Aorta (tissue), 5 donors: Measurements from ENCODE around the gene GANAB. TPM values are rescaled to one million over a fixed set of nuclear protein-coding genes. Genes with fewer than 3 reads are reported as not detected.

ENCODE experiments used
- ATAC-seq: fragments of 200-7000 bp; cut with Tn5 transposase; one replicate; pipeline ENCODE4 v1.9.1; 2022; ENCODE audit warnings: moderate library complexity; ENCODE audit not compliant: low FRiP score
- DNase-seq, 2 donors: peaks; one replicate each; pipeline ENCODE4 v3.0.0-alpha.2; 2020
- H3K27ac ChIP-seq, 2 donors: one replicate each; pipeline ENCODE4 v1.5.1; 2013; ENCODE audit warnings: low read length in 2 of 2, mild to moderate bottlenecking in 2 of 2, moderate library complexity in 2 of 2, control low read depth in 1 of 2, inconsistent platforms in 1 of 2, low read depth in 1 of 2
- H3K27me3 ChIP-seq, 2 donors: one replicate each; pipeline ENCODE4 v1.6.1; 2013; ENCODE audit warnings: control low read depth in 1 of 2, low read length in 1 of 2, mild to moderate bottlenecking in 1 of 2, moderate library complexity in 1 of 2; ENCODE audit not compliant: insufficient read depth in 2 of 2, control insufficient read depth in 1 of 2
- H3K36me3 ChIP-seq, 2 donors: one replicate each; pipeline ENCODE4 v1.6.1; 2013; ENCODE audit warnings: control low read depth in 1 of 2, low read length in 1 of 2, mild to moderate bottlenecking in 1 of 2; ENCODE audit not compliant: insufficient read depth in 2 of 2, control insufficient read depth in 1 of 2
- H3K4me1 ChIP-seq, 2 donors: one replicate each; pipeline ENCODE4 v1.6.1; 2013; ENCODE audit warnings: low read length in 2 of 2, control low read depth in 1 of 2, mild to moderate bottlenecking in 1 of 2, moderate library complexity in 1 of 2; ENCODE audit not compliant: insufficient read depth in 2 of 2, control insufficient read depth in 1 of 2
- H3K4me3 ChIP-seq, 2 donors: one replicate each; pipeline ENCODE4 v1.5.1; 2013; ENCODE audit warnings: low read length in 2 of 2, control low read depth in 1 of 2, mild to moderate bottlenecking in 1 of 2
- H3K9me3 ChIP-seq: one replicate; pipeline ENCODE4 v1.6.1; 2013; ENCODE audit warnings: mild to moderate bottlenecking, low read length; ENCODE audit not compliant: control insufficient read depth
- WGBS, 2 donors: extraction: QIAGEN DNeasy Blood & Tissue Kit; methylation state at CpG; one replicate each; pipeline ENCODE4 v1.1.7; 2013; 5-methylcytosine and 5-hydroxymethylcytosine counted together
- intact Hi-C, 2 donors: fragments of 100-400 bp; cut with DNase I; formaldehyde crosslinking; loops; one replicate each; pipeline versions ENCODE4 v1.14.2 to v1.15.0; 2022
- polyA plus RNA-seq, 2 donors: library from polyadenylated mRNA; stranded (reverse); fragments of 200-250 nt; gene quantifications; one replicate each; pipeline ENCODE4 v1.2.3, GENCODE V29; 2013
- total RNA-seq, 2 donors: library from RNA; stranded (reverse); fragmentation: NEBNext Ultra II Directional; extraction: Animal tissue kit (Norgen Biotek cat#: 25700); gene quantifications; one replicate each; pipeline ENCODE4 v1.2.1, GENCODE V29; 2021
- donor health status: healthy with polysubstance abuse.
- donor health status: Bipolar disorder and iron deficiency.
- donor health status: DM: no; HTN: no; CAD: no.
- donor health status: DM: no; HTN: no; CAD: no.
- donor health status: DM: yes; HTN: yes; CAD: no.

GANAB gene
- total and polyA plus RNA-seq, 4 donors, result 41.2 to 206 (median 156) TPM

GRCh38 chr11:62602141-62603071, 44.0 kb downstream of the GANAB start:
- peak overlapping the region in 1 of 2 donors; percentile 82 for H3K27ac ChIP-seq
- intact Hi-C loops, result loop anchor here in 1 of 2 donors (5.0 kb wide), 1 partner anchor 65 kb away; the partner anchor contains the start of genes C11orf98 and CSKMT
- DNase-seq (peak; percentile 84 to 89), ATAC-seq (peak; percentile 81)
- 1 to 5% methylated on average over 80 to 96 of the region's 96 CpGs for WGBS, 2 donors
- no peaks in the 10 kb centered on the region for H3K27me3 ChIP-seq
- H3K4me3 ChIP-seq, result peak overlapping the region; percentile 27 to 73
- peaks cover 0 to 3% of the 10 kb centered on the region in 2 donors for H3K36me3 ChIP-seq
- no peaks in the 10 kb centered on the region for H3K9me3 ChIP-seq
- H3K4me1 ChIP-seq, result no peaks in the 10 kb centered on the region

GRCh38 chr11:62601372-62602140, 44.9 kb downstream of the GANAB start, which contains the start of gene MTA2:
TSS of gene MTA2 (minus strand) at chr11:62601865. CDS start at chr11:62601450, 415 bp downstream.
- intact Hi-C loops, result loop anchor here in 1 of 2 donors (5.0 kb wide), 1 partner anchor 66 kb away; the partner anchor contains the start of genes C11orf98 and CSKMT
- ATAC-seq, result peak; percentile 95
- H3K27ac ChIP-seq, result peak within 1 kb of the TSS; percentile 20 to 82
- no peaks in the 10 kb centered on the region for H3K4me1 ChIP-seq
- H3K27me3 ChIP-seq, result no peaks in the 10 kb centered on the region
- DNase-seq, result peak; percentile 98 to 99
- no peaks in the 10 kb centered on the region for H3K9me3 ChIP-seq
- 0% methylated on average over 59 to 83 of the region's 83 CpGs for WGBS, 2 donors
- H3K36me3 ChIP-seq, result peaks cover 0 to 3% of the 10 kb centered on the region in 2 donors
- peak within 1 kb of the TSS; percentile 72 to 73 for H3K4me3 ChIP-seq

GRCh38 chr11:62601122-62601371, 45.4 kb downstream of the GANAB start:
- peaks cover 3% of the 10 kb centered on the region in 2 donors for H3K36me3 ChIP-seq
- H3K4me1 ChIP-seq, result no peaks in the 10 kb centered on the region
- no peaks in the 10 kb centered on the region for H3K27me3 ChIP-seq
- intact Hi-C loops, result loop anchor here in 1 of 2 donors (5.0 kb wide), 1 partner anchor 66 kb away; the partner anchor contains the start of genes C11orf98 and CSKMT
- H3K27ac ChIP-seq, result peak overlapping the region; percentile 20 to 63
- peak; percentile 33 for ATAC-seq
- H3K9me3 ChIP-seq, result no peaks in the 10 kb centered on the region
- 0 to 1% methylated on average over 19 to 30 of the region's 30 CpGs for WGBS, 2 donors
- peak; percentile 74 to 91 for DNase-seq
- peak overlapping the region; percentile 58 to 72 for H3K4me3 ChIP-seq

GRCh38 chr11:62600367-62601121, 45.9 kb downstream of the GANAB start:
- intact Hi-C loops, result loop anchor here in 1 of 2 donors (5.0 kb wide), 1 partner anchor 67 kb away; the partner anchor contains the start of genes C11orf98 and CSKMT
- Histone ChIP-seq H3K27ac (peak overlapping the region in 1 of 2 donors; percentile 63), H3K4me3 (peak overlapping the region; percentile 58 to 72), H3K36me3 (peaks cover 3 to 4% of the 10 kb centered on the region in 2 donors), H3K4me1 (no peaks in the 10 kb centered on the region), H3K9me3 (no peaks in the 10 kb centered on the region), H3K27me3 (no peaks in the 10 kb centered on the region)
- 1% methylated on average over 25 to 26 of the region's 26 CpGs for WGBS, 2 donors
- ATAC-seq (no peak), DNase-seq (no peak)

DNA sequence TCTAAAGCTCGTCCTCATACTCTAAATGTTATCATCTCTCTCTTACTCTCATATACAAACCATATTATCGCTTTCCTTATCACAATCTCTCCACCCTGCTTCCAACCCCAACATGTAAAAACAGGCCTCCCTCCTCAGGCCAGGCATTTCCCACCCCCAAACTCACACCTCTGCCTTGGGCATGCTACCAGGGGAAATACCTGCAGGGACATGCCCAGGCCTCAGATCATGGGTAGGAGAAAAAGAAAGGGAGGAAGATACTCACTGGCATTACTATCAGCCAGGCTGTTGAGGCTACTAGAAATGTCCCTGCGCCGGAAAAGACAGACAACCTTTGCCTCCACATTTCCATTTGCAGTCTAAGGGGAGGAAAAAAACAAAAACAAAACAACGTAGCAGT, 46.5 kb downstream of the GANAB start:
- Histone ChIP-seq H3K4me1 (no peaks in the 10 kb centered on the region), H3K4me3 (no peak overlapping the region), H3K27ac (peak overlapping the region in 1 of 2 donors; percentile 55), H3K36me3 (peaks cover 3 to 4% of the 10 kb centered on the region in 2 donors), H3K9me3 (no peaks in the 10 kb centered on the region), H3K27me3 (no peaks in the 10 kb centered on the region)
- DNase-seq (peak in 1 of 2 donors; percentile 21), ATAC-seq (no peak)
- intact Hi-C loops, result loop anchor here in 1 of 2 donors (5.0 kb wide), 2 partner anchors 67 to 107 kb away; partner anchors contain the start of genes BSCL2, C11orf98, CSKMT and GNG3
- WGBS, 2 donors, result 27 to 28% methylated on average over 5 of the region's 5 CpGs

- 31 to 32% methylated on average over 7 of the region's 7 CpGs for WGBS, 2 donors
- DNase-seq (peak; percentile 96 to 97), ATAC-seq (peak; percentile 86)
- Histone ChIP-seq H3K9me3 (no peaks in the 10 kb centered on the region), H3K4me3 (no peak overlapping the region), H3K36me3 (peaks cover 3 to 4% of the 10 kb centered on the region in 2 donors), H3K27ac (peak overlapping the region in 1 of 2 donors; percentile 10), H3K4me1 (no peaks in the 10 kb centered on the region), H3K27me3 (no peaks in the 10 kb centered on the region)
- intact Hi-C loops, result loop anchor here in 1 of 2 donors (5.0 kb wide), 1 partner anchor 108 kb away; the partner anchor contains the start of genes BSCL2 and GNG3
These were observed 47.2 kb downstream of the GANAB start for GRCh38 chr11:62599069-62599696.

DNA sequence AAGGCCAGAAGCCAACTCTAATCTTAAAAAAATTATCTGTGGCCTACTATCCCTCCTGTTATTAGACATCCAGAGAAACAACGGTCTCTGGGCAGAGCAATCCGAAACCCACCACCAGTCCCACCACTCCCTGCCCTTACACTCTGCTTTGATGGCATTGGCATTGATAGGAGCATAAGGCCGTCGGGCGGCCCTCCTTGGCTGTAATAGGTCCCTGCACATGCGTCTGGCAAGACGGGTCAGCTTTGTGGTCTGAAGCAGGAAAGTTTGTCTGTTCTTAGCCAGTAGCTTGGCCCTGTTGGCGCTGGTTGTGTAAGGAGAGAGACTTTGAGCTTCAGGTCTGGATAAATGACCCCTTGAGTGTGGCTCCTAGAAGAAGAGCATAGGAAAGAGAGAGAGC, 51.3 kb downstream of the GANAB start:
- WGBS, 2 donors, result 80 to 83% methylated on average over 8 of the region's 8 CpGs
- DNase-seq, result peak in 1 of 2 donors; percentile 32
- no peaks in the 10 kb centered on the region for H3K27me3 ChIP-seq
- ATAC-seq, result no peak
- intact Hi-C loops, result loop anchor here in 1 of 2 donors (5.0 kb wide), 1 partner anchor 112 kb away; the partner anchor contains the start of genes BSCL2 and GNG3
- no peak overlapping the region for H3K4me3 ChIP-seq
- H3K27ac ChIP-seq, result no peak overlapping the region
- no peaks in the 10 kb centered on the region for H3K9me3 ChIP-seq
- H3K36me3 ChIP-seq, result peaks cover 3 to 4% of the 10 kb centered on the region in 2 donors
- no peaks in the 10 kb centered on the region for H3K4me1 ChIP-seq
